ENCODE data around the gene LRRC70.

Gene LRRC70

DNA sequence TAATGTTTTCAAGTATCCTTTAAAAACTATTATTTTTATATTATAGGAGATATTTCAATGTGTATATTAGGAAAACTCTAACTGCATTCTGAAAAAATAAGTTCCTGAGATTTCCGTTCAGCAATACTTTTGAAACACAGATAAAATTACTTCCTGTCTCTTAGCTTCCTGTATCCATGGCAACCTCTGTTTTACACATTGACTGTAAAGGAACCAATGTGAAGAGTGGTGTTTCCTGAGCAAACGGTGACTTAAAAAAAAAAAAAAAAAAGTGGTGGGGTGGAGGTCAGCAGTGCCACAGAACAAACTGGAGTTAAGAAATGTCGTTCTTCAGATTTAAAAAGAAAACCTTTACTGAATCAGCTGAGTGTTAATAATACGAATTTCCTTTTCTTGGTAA, at the start of gene LRRC70:
Gene LRRC70, plus strand, starts transcription at position 280 of the 400 bp plus-strand sequence. CDS start 620 bp downstream, outside the sequence.
- no peak within 1 kb of the TSS for H3K4me3 ChIP-seq (ENCODE audit: low read depth, low read length)
- TF ChIP-seq CTCF (IDR thresholded peaks at IDR 0.05; ENCODE audit: low read depth, low read length, missing control alignments), result no peak
- peak; percentile 42 for DNase-seq (ENCODE audit: low read depth)

DNA sequence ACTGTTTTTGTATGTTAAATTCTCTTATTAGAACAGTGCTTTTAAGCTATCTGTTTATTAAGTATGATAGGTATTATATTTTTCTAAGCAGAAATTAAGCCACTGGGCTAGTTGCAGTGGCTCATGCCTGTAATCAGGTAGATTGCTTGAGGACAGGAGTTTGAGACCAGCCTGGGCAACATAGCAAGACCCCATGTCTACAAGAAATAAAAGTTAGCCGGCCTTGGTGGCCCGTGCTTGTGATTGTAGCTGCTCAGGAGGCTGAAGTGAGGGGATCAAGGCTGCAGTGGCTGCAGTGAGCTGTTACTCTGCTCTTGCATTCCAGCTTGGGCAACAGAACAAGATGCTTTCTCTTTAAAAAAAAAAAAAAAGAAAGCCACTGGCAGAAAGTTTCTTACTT, 45.0 kb upstream of the LRRC70 start:
- no peak for DNase-seq (ENCODE audit: low read depth)
- H3K4me3 ChIP-seq (ENCODE audit: low read depth, low read length), result no peak overlapping the region
- no peak for TF ChIP-seq CTCF (IDR thresholded peaks at IDR 0.05; ENCODE audit: low read depth, low read length, missing control alignments)

DNA sequence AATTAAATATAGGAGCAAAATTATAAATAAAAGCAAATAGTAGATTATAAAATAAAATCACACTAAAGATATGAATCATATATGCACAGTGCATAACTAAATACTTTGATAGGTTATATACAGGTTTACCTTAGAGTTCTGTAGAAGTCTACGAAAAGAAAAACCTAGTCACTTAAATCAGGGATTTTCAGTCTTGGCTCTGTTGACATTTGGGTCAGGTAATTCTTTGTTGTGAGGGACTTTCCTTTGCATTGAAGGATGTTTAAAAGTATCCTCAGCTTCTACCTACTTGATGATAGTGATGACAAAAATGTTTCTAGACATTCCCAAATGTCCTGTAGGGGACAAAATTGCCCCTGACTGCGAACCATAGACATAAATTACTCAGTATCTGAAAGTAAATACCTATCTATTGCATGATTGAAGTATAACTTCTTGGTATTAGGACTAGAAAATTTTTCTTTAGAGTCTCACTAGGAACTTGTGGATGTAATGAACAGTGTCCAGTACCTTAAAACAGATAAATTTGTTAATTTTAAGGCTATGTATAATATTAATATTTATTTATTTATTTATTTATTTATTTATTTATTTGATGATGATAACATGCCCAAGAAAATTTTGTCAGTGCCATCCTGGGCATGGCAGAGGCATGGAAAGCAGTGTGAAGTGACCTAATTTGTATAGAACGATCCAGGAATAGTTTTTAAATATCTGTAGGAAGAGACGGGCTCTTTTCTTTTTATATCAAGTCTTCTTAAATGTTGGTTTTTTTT, 44.0 kb upstream of the LRRC70 start:
- TF ChIP-seq CTCF (IDR thresholded peaks at IDR 0.05; ENCODE audit: low read depth, low read length, missing control alignments), result no peak
- H3K4me3 ChIP-seq (ENCODE audit: low read depth, low read length), result no peak overlapping the region
- no peak for DNase-seq (ENCODE audit: low read depth)

- no peak for DNase-seq (ENCODE audit: low read depth)
- H3K4me3 ChIP-seq (ENCODE audit: low read depth, low read length), result no peak overlapping the region
- TF ChIP-seq CTCF (IDR thresholded peaks at IDR 0.05; ENCODE audit: low read depth, low read length, missing control alignments), result no peak
Measured at GRCh38 chr5:62536232-62536631, 42.4 kb upstream of the LRRC70 start.

DNA sequence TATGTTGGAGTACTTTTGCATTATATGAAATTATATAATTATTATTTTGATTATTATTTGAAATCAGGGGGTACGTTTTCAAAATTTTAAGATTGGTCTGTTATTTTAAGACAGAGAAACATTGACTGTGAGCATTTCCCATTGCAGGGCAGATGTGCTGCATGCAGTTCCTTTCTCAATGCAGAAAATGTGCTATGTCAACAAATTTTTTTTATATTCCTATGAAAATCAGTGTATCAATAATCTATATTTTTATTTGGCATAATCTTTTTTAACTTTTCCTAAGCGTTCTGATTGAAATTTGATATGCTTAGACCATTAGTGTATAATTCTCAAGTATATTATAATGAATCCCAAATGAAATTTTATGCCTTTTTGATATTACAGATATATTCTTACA, 41.8 kb upstream of the LRRC70 start:
- TF ChIP-seq CTCF (IDR thresholded peaks at IDR 0.05; ENCODE audit: low read depth, low read length, missing control alignments), result no peak
- no peak overlapping the region for H3K4me3 ChIP-seq (ENCODE audit: low read depth, low read length)
- no peak for DNase-seq (ENCODE audit: low read depth)

DNA sequence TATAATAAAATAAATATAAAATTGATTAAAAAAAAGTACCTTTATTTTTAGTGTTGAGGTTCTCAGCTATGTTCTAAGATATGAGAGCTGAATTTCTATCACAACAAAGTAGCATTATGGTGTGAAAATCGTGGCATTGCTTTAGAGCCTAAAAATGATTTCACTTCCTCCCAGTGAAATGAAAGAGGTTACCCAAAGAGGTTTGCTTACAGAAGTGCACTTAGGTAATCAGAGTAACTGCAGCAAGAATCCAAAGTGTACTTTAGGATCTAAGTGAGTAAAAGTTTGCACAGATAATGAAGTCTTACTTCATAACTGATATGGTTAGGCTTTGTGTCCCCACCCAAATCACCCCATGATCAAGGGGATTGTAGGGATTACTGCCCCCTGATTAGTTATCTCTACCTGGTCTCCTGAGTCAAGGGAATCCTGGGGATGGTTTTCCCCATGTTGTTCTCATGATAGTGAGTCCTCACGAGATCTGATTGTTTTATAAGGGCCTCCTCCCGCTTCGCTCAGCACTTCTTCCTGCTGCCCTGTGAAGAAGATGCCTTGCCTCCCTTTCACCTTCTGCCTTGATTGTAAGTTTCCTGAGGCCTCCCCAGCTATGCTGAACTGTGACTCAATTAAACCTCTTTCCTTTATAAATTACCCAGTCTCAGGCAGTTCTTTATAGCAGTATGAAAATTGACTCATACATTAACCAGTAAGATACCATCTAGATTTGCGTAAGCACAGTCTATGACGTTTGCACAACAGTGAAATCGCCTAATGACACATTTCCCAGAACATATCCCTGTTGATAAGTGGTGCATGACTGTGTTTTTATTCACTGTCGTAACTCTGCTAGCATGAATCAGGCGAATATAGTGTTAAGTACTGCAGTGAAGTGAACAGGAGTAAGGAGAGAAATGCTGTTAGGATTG, 40.3 kb upstream of the LRRC70 start:
- DNase-seq (ENCODE audit: low read depth), result no peak
- H3K4me3 ChIP-seq (ENCODE audit: low read depth, low read length), result no peak overlapping the region
- TF ChIP-seq CTCF (IDR thresholded peaks at IDR 0.05; ENCODE audit: low read depth, low read length, missing control alignments), result no peak

Data from GM12864 (cell line).